ENCODE measurements around the gene SCO2. TPM values are rescaled to one million over a fixed set of nuclear protein-coding genes. Genes with fewer than 3 reads are reported as not detected.

The SCO2 gene
- polyA plus RNA-seq, 1 donor (not counting 4 experiments of a cell fraction or from before 2014, with no cell fraction given) = 1.9 TPM

DNA sequence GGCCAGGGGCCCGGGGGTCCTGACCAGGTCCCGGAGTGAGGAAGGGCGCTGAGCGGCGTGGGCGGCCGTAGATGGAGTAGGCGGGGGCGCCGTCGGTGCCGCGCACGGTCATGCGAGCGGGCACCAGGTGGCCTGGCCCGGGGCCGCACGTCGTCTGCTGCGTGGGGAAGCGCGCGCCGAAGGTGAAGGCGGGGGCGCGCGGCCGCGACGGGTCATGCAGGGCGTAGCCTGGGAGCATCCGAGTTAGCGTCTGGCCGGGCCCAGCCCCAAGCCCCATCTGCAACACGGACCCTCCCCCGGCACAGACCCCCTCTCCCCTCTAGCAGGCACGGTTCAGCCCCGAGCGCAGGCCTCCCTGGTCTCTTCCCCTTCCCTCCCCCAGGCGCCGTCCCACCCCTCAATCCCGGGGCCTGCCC, 6.2 kb upstream of the SCO2 start:
- dilution Hi-C loops (cut with MboI; ENCODE audit: extremely low pct_ligation_motif_present, low sequenced_read_pairs) = no loop called here
- Histone ChIP-seq H3K9ac (ENCODE audit: control insufficient read depth, extremely low read depth, insufficient read depth, low read length) (peak overlapping the region; percentile 90), H3K27ac (ENCODE audit: control insufficient read depth, insufficient read depth, low read length) (peak overlapping the region; percentile 76), H3K27me3 (ENCODE audit: control insufficient read depth, extremely low read depth, insufficient read depth, low read length) (peaks cover 11% of the 10 kb centered on the region), H2AFZ (ENCODE audit: control insufficient read depth, low read length) (peak overlapping the region; percentile 53), H3K79me2 (ENCODE audit: control insufficient read depth, insufficient read depth, low read length) (no peaks in the 10 kb centered on the region), H3K36me3 (ENCODE audit: control insufficient read depth in 2 of 2, extremely low read depth in 1 of 2, insufficient read depth in 2 of 2, low read length in 2 of 2) (peaks cover 0 to 2% of the 10 kb centered on the region in 2 experiments), H3K4me3 (ENCODE audit: control insufficient read depth in 2 of 3, extremely low read depth in 1 of 3, insufficient read depth in 2 of 3, low read depth in 1 of 3, low read length in 3 of 3) (peak overlapping the region; percentile 50 to 79 (median 58)), H3K4me2 (ENCODE audit: control insufficient read depth, extremely low read depth, insufficient read depth, low read depth, low read length) (peak overlapping the region; percentile 85), H3K9me3 (ENCODE audit: control insufficient read depth, low read depth, low read length) (no peaks in the 10 kb centered on the region), H3K4me1 (ENCODE audit: control insufficient read depth, extremely low read depth, insufficient read depth, low read length) (peaks cover 9% of the 10 kb centered on the region), H3K9me1 (ENCODE audit: control insufficient read depth, extremely low read depth, insufficient read depth, low read length) (no peaks in the 10 kb centered on the region), H4K20me1 (ENCODE audit: control insufficient read depth, extremely low read depth, insufficient read depth, low read length) (no peaks in the 10 kb centered on the region)
- FAIRE-seq (no peak), DNase-seq (ENCODE audit: low read depth, low spot score) (no peak)
- TF ChIP-seq, protein P1, sequence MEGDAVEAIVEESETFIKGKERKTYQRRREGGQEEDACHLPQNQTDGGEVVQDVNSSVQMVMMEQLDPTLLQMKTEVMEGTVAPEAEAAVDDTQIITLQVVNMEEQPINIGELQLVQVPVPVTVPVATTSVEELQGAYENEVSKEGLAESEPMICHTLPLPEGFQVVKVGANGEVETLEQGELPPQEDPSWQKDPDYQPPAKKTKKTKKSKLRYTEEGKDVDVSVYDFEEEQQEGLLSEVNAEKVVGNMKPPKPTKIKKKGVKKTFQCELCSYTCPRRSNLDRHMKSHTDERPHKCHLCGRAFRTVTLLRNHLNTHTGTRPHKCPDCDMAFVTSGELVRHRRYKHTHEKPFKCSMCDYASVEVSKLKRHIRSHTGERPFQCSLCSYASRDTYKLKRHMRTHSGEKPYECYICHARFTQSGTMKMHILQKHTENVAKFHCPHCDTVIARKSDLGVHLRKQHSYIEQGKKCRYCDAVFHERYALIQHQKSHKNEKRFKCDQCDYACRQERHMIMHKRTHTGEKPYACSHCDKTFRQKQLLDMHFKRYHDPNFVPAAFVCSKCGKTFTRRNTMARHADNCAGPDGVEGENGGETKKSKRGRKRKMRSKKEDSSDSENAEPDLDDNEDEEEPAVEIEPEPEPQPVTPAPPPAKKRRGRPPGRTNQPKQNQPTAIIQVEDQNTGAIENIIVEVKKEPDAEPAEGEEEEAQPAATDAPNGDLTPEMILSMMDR (optimal IDR thresholded peaks at IDR 0.05 in 1 of 3, IDR thresholded peaks at IDR 0.05 in 1 of 3, conservative IDR thresholded peaks at IDR 0.05 in 1 of 3; ENCODE audit: extremely low read depth in 1 of 3, insufficient read depth in 2 of 3, low read length in 3 of 3) = no peak
- TF ChIP-seq EZH2 (IDR thresholded peaks at IDR 0.05; ENCODE audit: low read length) = no peak

DNA sequence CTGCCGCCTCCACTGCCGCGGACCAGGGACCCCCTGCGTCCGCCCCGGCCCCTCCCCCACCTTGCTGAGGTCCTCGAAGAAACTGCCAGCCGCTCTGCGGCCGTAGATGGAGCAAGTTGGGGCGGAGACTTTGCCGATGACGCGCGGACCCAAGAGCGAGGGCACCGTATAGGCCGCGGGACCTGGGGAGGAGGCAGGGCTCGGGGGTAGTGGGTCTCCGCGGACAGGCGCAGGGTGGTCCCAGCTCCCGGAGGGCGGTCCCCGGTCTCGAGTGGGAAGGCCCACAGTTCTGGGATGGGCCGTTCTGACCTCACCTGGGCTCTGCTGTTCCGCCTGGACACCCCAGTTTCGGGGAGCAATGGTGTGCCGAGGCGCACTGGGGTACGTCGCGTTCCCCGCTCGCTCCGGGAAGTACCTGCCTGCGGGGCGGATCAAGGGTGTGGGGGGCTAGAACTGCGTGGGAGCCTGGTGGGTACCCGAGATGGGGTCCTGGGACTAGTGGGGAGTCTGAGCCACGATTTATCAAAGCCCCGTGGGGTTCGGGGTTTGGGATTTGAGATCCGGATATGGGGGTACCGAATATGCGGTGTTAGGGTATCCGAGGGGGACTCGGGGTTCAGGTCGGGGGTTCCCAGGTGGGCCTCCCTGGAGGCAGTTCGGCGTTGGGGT, 5.6 kb upstream of the SCO2 start:
- H3K4me1 ChIP-seq (ENCODE audit: control insufficient read depth, extremely low read depth, insufficient read depth, low read length) = peaks cover 10% of the 10 kb centered on the region
- H3K79me2 ChIP-seq (ENCODE audit: control insufficient read depth, insufficient read depth, low read length) = no peaks in the 10 kb centered on the region
- H3K4me3 ChIP-seq (ENCODE audit: control insufficient read depth in 2 of 3, extremely low read depth in 1 of 3, insufficient read depth in 2 of 3, low read depth in 1 of 3, low read length in 3 of 3) = peak overlapping the region; percentile 50 to 79 (median 58)
- peak overlapping the region; percentile 53 for H2AFZ ChIP-seq (ENCODE audit: control insufficient read depth, low read length)
- peak overlapping the region; percentile 85 for H3K4me2 ChIP-seq (ENCODE audit: control insufficient read depth, extremely low read depth, insufficient read depth, low read depth, low read length)
- H3K27me3 ChIP-seq (ENCODE audit: control insufficient read depth, extremely low read depth, insufficient read depth, low read length) = peaks cover 11% of the 10 kb centered on the region
- H3K9ac ChIP-seq (ENCODE audit: control insufficient read depth, extremely low read depth, insufficient read depth, low read length) = peak overlapping the region; percentile 90
- H3K27ac ChIP-seq (ENCODE audit: control insufficient read depth, insufficient read depth, low read length) = peak overlapping the region; percentile 76
- peaks cover 0 to 2% of the 10 kb centered on the region in 2 experiments for H3K36me3 ChIP-seq (ENCODE audit: control insufficient read depth in 2 of 2, extremely low read depth in 1 of 2, insufficient read depth in 2 of 2, low read length in 2 of 2)
- dilution Hi-C loops (cut with MboI; ENCODE audit: extremely low pct_ligation_motif_present, low sequenced_read_pairs) = no loop called here
- no peaks in the 10 kb centered on the region for H4K20me1 ChIP-seq (ENCODE audit: control insufficient read depth, extremely low read depth, insufficient read depth, low read length)
- TF ChIP-seq, protein P1 (optimal IDR thresholded peaks at IDR 0.05 in 1 of 3, IDR thresholded peaks at IDR 0.05 in 1 of 3, conservative IDR thresholded peaks at IDR 0.05 in 1 of 3; ENCODE audit: extremely low read depth in 1 of 3, insufficient read depth in 2 of 3, low read length in 3 of 3) = no peak
- no peak for TF ChIP-seq EZH2 (IDR thresholded peaks at IDR 0.05; ENCODE audit: low read length)
- H3K9me1 ChIP-seq (ENCODE audit: control insufficient read depth, extremely low read depth, insufficient read depth, low read length) = no peaks in the 10 kb centered on the region
- no peaks in the 10 kb centered on the region for H3K9me3 ChIP-seq (ENCODE audit: control insufficient read depth, low read depth, low read length)
- no peak for FAIRE-seq
- DNase-seq (ENCODE audit: low read depth, low spot score) = no peak
